GM12872 (cell line): ENCODE data around the gene ZNRF1.

ENCODE experiments used
- CTCF ChIP-seq: IDR thresholded peaks from 3 replicates; pipeline ENCODE4 v1.5.1; 2011; ENCODE audit warnings: low read depth, mild to moderate bottlenecking, low read length, moderate library complexity; ENCODE audit not compliant: insufficient read depth

ZNRF1 gene

GRCh38 chr16:75035410-75035968 lies 36.7 kb downstream of the ZNRF1 start:
- no peak for TF ChIP-seq CTCF

DNA sequence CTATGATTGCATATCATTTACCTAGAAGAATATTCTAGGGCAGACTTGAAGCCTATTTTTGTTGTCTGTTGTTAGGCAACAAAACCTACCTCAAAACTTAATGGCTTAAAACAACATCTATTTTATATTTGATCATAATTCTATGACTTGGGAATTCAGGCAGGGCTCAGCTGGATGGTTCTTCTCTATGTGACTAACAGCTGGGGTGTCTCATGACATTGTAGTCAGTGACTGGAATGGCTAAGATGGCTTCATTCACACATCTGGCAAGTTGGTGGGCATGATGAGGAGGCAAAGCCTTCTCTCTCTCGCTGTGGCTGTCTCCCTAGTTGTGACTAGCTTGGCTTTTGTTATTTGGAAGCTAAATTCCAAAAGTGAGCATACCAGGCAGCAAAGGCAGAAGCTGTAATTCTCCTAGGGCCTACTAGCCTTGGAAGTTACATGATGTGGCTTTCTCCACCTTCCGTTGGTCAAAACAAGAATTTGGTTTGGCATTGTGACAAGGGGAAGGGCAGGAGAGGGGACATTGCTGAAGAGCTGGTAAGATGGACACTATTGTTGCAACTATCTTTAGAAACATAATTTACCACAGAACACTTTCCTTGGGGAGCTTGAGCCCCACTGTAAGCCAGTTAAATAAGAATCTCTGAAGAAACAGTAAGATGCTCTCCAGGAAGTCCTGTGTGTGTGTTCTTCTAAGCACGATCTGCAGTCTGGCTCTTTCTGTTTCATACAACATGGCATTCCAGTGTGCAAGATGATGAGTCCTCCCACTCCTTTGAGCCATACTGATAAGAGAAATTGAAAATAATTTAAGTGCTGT lies 39.4 kb downstream of the ZNRF1 start:
- no peak for TF ChIP-seq CTCF

- no peak for TF ChIP-seq CTCF
Observed at GRCh38 chr16:75039941-75040340, 41.1 kb downstream of the ZNRF1 start.

- no peak for TF ChIP-seq CTCF
Observed at GRCh38 chr16:75042426-75043174, 43.8 kb downstream of the ZNRF1 start.

- TF ChIP-seq CTCF, result no peak
Observed at GRCh38 chr16:75043175-75043895, 44.5 kb downstream of the ZNRF1 start.

GRCh38 chr16:75044800-75045361 lies 46.1 kb downstream of the ZNRF1 start:
- TF ChIP-seq CTCF, result no peak
